CD1c-positive myeloid dendritic cell (primary cell): ENCODE results near the gene GSTM2.

ENCODE experiments used
- DNase-seq: peaks from one replicate; pipeline ENCODE4 v3.0.0-alpha.2; 2016; ENCODE audit errors: extremely low spot score

GSTM2 gene

GRCh38 chr1:109714661-109715372 is 47.0 kb downstream of the GSTM2 start:
- DNase-seq, result no peak

GRCh38 chr1:109716121-109716520 is 48.3 kb downstream of the GSTM2 start:
- no peak for DNase-seq

- DNase-seq, result no peak
Observed at GRCh38 chr1:109716570-109717090, 48.8 kb downstream of the GSTM2 start.

- DNase-seq, result no peak
Observed at GRCh38 chr1:109717729-109718128, 49.9 kb downstream of the GSTM2 start.

- DNase-seq, result no peak
Observed at GRCh38 chr1:109718495-109718894, 50.6 kb downstream of the GSTM2 start.

- DNase-seq, result no peak
Observed at GRCh38 chr1:109719337-109719837, 51.5 kb downstream of the GSTM2 start.

GRCh38 chr1:109721042-109721441 is 53.2 kb downstream of the GSTM2 start:
- DNase-seq, result no peak

- no peak for DNase-seq
Observed at GRCh38 chr1:109721971-109722370, 54.1 kb downstream of the GSTM2 start.

- no peak for DNase-seq
Observed at GRCh38 chr1:109722908-109723691, 55.2 kb downstream of the GSTM2 start.
